DOHH2 (cell line): ENCODE results near the gene ZBTB24.

Experiments used
- CTCF ChIP-seq: fragments of 200-600 bp; sonication (generic); IDR thresholded peaks from one replicate; pipeline ENCODE4 v1.5.1; 2014; ENCODE audit warnings: antibody characterized with exemption, mild to moderate bottlenecking, low read depth, low read length; ENCODE audit not compliant: poor library complexity, severe bottlenecking
- EZH2phosphoT487 ChIP-seq: fragments of 200-600 bp; sonication (generic); IDR thresholded peaks from 2 replicates; pipeline ENCODE4 v1.6.1; 2017; ENCODE audit warnings: borderline replicate concordance, mild to moderate bottlenecking, antibody characterized with exemption, low read length, moderate library complexity, mixed read lengths

GRCh38 chr6:109475625-109476024, 7.4 kb downstream of the ZBTB24 start:
- TF ChIP-seq CTCF: no peak
- no peak for TF ChIP-seq EZH2phosphoT487
